Subcutaneous abdominal adipose tissue (tissue), 5 donors: ENCODE results near the gene GNA12.
A peak's percentile ranks its signal among the peaks of the same experiment; 100 is the strongest.
"Not testable (repeated sequence)": the region's sequence is repeated elsewhere in the genome, so short reads cannot be mapped to it uniquely, and the experiment has no call there.

Experiments used
- H3K27ac ChIP-seq: one replicate; pipeline ENCODE4 v1.7.0; 2013; ENCODE audit warnings: low read depth, mild to moderate bottlenecking, inconsistent platforms, low read length, moderate library complexity
- H3K27me3 ChIP-seq, 5 donors: one replicate each; pipeline ENCODE4 v1.7.0; 2013; ENCODE audit warnings: low read length in 5 of 5, inconsistent platforms in 1 of 5; ENCODE audit not compliant: control insufficient read depth in 5 of 5, insufficient read depth in 4 of 5
- H3K36me3 ChIP-seq, 5 donors: one replicate each; pipeline ENCODE4 v1.7.0; 2013; ENCODE audit warnings: low read length in 5 of 5; ENCODE audit not compliant: control insufficient read depth in 5 of 5, insufficient read depth in 5 of 5
- H3K4me1 ChIP-seq, 5 donors: one replicate each; pipeline ENCODE4 v1.7.0; 2013; ENCODE audit warnings: low read length in 5 of 5, mild to moderate bottlenecking in 3 of 5, moderate library complexity in 1 of 5; ENCODE audit not compliant: control insufficient read depth in 5 of 5, insufficient read depth in 5 of 5
- H3K4me3 ChIP-seq, 5 donors: one replicate each; pipeline ENCODE4 v1.7.0; 2013; ENCODE audit warnings: low read length in 5 of 5, low read depth in 1 of 5
- H3K9ac ChIP-seq, 5 donors: one replicate each; pipeline ENCODE4 v1.7.0; 2013; ENCODE audit warnings: low read length in 5 of 5, mild to moderate bottlenecking in 4 of 5, moderate library complexity in 3 of 5
- H3K9me3 ChIP-seq, 5 donors: one replicate each; pipeline ENCODE4 v1.7.0; 2013; ENCODE audit warnings: low read length in 5 of 5; ENCODE audit not compliant: control insufficient read depth in 5 of 5
- donor health status: healthy.
- donor health status: healthy.
- donor health status: healthy.
- donor health status: healthy.
- donor health status: healthy.

The GNA12 gene

DNA sequence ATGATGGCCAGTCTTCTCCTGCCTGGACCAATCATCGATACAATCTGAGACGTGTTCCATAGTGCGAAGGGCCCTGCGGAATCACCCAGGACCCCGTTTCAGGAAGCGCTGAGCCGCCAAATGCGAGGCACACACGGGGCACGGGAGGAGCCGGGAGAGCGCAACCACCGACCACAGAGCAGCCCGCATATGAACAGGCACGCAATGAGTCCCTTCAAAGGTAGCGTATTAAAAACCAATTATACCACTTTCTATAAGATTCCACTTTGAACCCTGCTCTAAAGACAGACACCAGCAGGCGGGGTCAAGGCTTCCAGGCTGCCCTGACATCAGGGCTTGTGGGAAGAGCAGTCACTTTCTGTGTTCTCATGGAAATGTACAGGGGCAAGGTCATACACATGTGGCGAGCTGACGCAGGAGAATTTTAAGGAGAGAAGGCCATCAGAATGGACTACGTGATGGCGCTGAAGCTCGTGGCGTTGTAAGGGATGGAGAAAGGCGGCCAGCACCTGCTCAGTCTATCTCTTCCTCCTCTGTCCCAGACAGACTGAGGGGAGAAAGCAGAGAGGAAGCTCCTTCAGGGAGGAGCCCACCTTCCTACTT, 109.9 kb downstream of the GNA12 start:
- Histone ChIP-seq H3K4me3 (peak overlapping the region in 1 of 5 donors; percentile 37), H3K9me3 (peaks cover 0 to 3% (median 0%) of the 10 kb centered on the region in 5 donors), H3K36me3 (peaks cover 0 to 23% (median 20%) of the 10 kb centered on the region in 5 donors), H3K27ac (no peak overlapping the region), H3K9ac (peak overlapping the region in 2 of 5 donors; percentile 8 to 19), H3K4me1 (peaks cover 7 to 63% (median 41%) of the 10 kb centered on the region in 5 donors), H3K27me3 (no peaks in the 10 kb centered on the region)

DNA sequence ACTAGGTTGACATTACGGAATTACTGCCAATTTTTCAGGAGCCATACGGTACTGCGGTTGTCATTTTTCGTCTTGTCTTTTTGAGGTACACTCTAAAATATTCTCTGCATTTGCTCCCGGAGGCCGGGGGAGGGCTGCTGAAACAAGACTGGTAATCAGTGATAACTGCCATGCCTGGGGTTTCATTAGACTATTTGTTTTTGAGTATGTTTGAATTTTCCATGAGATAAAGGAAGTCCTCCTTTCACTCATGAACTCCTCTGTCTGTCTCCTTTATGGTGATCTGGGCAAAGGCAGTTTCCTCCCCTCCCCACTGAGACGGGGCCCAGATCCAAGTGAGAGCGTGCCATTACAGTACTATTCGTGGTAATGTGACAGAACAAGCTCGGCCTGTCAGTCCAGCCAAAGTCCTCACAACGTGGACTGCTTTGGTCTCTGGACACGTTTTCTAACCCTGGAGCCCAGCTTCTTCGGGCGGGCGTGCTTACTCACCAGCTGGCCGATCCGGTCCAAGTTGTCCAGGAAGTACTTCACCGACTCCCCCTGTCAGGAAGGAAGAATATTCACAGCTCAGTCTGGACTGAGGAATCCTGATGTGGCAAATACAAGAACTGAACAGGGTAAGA, 111.0 kb downstream of the GNA12 start:
- Histone ChIP-seq H3K27me3 (no peaks in the 10 kb centered on the region), H3K27ac (peak overlapping the region; percentile 49), H3K9ac (peak overlapping the region in 1 of 5 donors; percentile 3), H3K36me3 (peaks cover 0 to 28% (median 24%) of the 10 kb centered on the region in 5 donors), H3K9me3 (peaks cover 0 to 3% (median 0%) of the 10 kb centered on the region in 5 donors), H3K4me3 (peak overlapping the region in 2 of 5 donors; percentile 12 to 26), H3K4me1 (peaks cover 7 to 62% (median 34%) of the 10 kb centered on the region in 5 donors)

GRCh38 chr7:2732388-2732787, 111.7 kb downstream of the GNA12 start:
- Histone ChIP-seq H3K9me3 (peaks cover 0 to 3% (median 0%) of the 10 kb centered on the region in 5 donors), H3K4me3 (no peak overlapping the region), H3K9ac (no peak overlapping the region), H3K27ac (no peak overlapping the region), H3K27me3 (no peaks in the 10 kb centered on the region), H3K36me3 (peaks cover 0 to 28% (median 24%) of the 10 kb centered on the region in 5 donors), H3K4me1 (peaks cover 7 to 55% (median 29%) of the 10 kb centered on the region in 5 donors)

DNA sequence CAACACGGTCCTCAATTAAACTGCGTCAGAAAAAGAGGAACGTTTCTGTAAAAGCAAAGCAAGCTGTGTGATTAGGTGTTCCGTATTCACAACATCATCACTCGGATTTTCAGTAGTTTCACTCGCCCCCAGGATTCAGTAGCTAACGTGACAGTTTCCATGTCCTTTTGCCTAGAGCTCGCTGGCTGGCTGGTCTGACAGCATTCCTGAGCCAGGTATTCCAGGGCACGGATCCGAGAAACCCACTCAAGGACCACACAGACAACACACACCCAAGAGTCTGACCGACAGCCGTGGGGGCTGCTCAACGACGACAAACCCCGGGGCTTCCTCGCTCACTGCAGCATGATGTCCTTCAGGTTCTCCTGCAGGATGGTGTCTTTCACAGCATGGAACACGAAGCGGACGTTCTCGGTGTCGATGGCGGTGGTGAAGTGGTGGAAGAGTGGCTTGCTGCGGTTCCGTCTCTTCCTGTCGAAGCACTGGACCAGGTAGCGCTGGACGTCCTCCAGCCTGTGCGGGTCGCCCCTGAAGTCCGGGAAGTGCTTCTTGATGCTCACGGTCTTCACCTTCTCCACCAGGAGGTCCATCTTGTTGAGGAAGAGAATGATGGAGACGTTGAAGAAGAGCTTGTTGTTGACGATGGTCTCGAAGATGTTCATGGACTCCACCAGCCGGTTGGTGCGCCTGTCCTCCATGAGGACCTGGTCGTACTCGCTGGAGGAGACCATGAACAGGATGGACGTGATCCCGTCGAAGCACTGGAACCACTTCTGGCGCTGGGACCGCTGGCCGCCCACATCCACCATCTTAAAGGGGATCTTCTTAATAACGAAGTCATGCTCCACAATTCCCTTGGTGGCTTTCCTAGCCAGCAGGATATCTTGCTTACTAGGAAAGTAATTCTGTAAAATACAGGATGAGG, 113.0 kb downstream of the GNA12 start:
- Histone ChIP-seq H3K36me3 (peaks cover 0 to 38% (median 32%) of the 10 kb centered on the region in 5 donors), H3K4me1 (peaks cover 7 to 55% (median 29%) of the 10 kb centered on the region in 5 donors)

GRCh38 chr7:2729893-2730716, 114.0 kb downstream of the GNA12 start:
- H3K27ac ChIP-seq = no peak overlapping the region
- no peaks in the 10 kb centered on the region for H3K27me3 ChIP-seq
- peaks cover 0 to 3% (median 0%) of the 10 kb centered on the region in 5 donors for H3K9me3 ChIP-seq
- peaks cover under 1 to 46% (median 21%) of the 10 kb centered on the region in 5 donors for H3K4me1 ChIP-seq
- H3K4me3 ChIP-seq = no peak overlapping the region
- peaks cover 0 to 43% (median 40%) of the 10 kb centered on the region in 5 donors for H3K36me3 ChIP-seq
- H3K9ac ChIP-seq = no peak overlapping the region

More for the DNA sequence above, 113.0 kb downstream of the GNA12 start:
- H3K27ac ChIP-seq = no peak overlapping the region
- no peaks in the 10 kb centered on the region for H3K27me3 ChIP-seq
- H3K4me3 ChIP-seq = no peak overlapping the region
- peaks cover 0 to 3% (median 0%) of the 10 kb centered on the region in 5 donors for H3K9me3 ChIP-seq
- H3K9ac ChIP-seq = no peak overlapping the region

- Histone ChIP-seq H3K27me3 (no peaks in the 10 kb centered on the region), H3K9me3 (peaks cover 0 to 3% (median 0%) of the 10 kb centered on the region in 5 donors), H3K4me1 (peaks cover 0 to 38% (median 15%) of the 10 kb centered on the region in 5 donors), H3K36me3 (peaks cover 0 to 47% (median 40%) of the 10 kb centered on the region in 5 donors), H3K9ac (no peak overlapping the region), H3K4me3 (no peak overlapping the region), H3K27ac (no peak overlapping the region)
Measured at GRCh38 chr7:2729031-2729892, 114.8 kb downstream of the GNA12 start.

DNA sequence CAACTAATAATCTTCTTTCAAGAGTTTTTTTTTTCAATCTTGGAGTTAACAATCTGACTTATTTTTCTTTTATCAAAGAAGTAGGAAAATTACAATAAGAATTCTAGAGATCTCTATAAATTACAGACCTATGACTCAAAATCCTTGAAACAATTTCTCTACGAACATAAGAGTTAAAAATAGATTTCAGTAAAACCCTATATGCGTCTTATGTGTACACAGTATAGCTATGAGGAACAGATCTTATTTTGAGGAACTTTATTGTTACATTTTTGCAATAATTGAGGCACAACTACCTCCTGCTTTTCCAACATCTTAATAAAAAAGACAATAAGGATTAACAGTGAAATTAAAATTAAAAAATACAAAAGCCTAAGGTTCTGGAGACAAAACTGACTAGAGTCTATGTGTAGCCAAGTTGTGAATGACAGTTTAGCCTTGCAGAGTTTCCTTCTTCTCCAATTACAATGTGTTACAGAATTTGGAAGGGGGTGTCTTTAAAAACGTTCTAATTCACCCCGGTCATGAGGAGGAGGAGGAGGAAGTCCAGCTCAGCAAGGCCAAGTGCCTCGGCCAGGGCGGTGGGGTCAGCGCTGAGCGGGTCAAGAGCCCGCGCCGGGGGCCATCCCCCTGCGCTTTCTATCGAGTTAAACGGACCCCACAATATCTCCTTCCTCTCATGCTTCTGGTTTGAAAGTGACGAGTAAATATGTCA, 115.6 kb downstream of the GNA12 start:
- peaks cover 0 to 3% (median 0%) of the 10 kb centered on the region in 5 donors for H3K9me3 ChIP-seq
- no peak overlapping the region for H3K9ac ChIP-seq
- no peaks in the 10 kb centered on the region for H3K27me3 ChIP-seq
- H3K4me3 ChIP-seq = no peak overlapping the region
- H3K36me3 ChIP-seq = peaks cover 0 to 49% (median 42%) of the 10 kb centered on the region in 5 donors
- no peak overlapping the region for H3K27ac ChIP-seq
- peaks cover 0 to 30% (median 11%) of the 10 kb centered on the region in 5 donors for H3K4me1 ChIP-seq

DNA sequence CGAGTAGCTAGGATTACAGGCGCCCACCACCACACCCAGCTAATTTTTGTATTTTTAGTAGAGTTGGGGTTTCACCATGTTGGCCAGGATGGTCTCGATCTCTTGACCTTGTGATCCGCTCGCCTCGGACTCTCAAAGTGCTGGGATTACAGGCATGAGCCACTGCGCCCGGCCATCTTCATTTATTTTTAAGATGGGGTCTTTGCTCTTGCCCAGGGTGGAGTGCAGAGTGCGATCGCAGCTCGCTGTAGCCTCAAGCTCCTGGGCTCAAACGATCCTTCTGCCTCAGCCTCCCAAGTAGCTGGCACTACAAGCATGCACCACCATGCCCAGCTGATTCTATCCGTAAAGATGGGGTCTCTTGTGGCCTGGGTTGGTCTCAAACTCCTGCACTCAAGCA, 116.9 kb downstream of the GNA12 start:
- Histone ChIP-seq H3K36me3 (peaks cover 0 to 54% (median 46%) of the 10 kb centered on the region in 5 donors), H3K4me1 (peaks cover 0 to 21% (median 5%) of the 10 kb centered on the region in 5 donors)
- not testable (repeated sequence) for H3K27ac ChIP-seq, H3K4me3 ChIP-seq, H3K27me3 ChIP-seq, H3K9ac ChIP-seq, H3K9me3 ChIP-seq
